Activated CD8-positive, alpha-beta memory T cell treated with anti-CD3 and anti-CD28 coated beads, Interleukin-2, amount 50 U/mL, for 1 hour (primary cell): ENCODE results near the gene UPF2.
"Not testable (repeated sequence)": the region's sequence is repeated elsewhere in the genome, so short reads cannot be mapped to it uniquely, and the experiment has no call there.

Experiments
- DNase-seq: peaks from one replicate; pipeline ENCODE4 v3.0.0-alpha.2; 2020; ENCODE audit errors: extremely low read depth

Gene UPF2

GRCh38 chr10:11902646-11903045 is 140.0 kb downstream of the UPF2 start:
- no peak for DNase-seq

GRCh38 chr10:11901833-11902475 is 140.7 kb downstream of the UPF2 start:
- no peak for DNase-seq

GRCh38 chr10:11901454-11901832 is 141.2 kb downstream of the UPF2 start:
- no peak for DNase-seq

- DNase-seq: no peak
These were observed 141.6 kb downstream of the UPF2 start for GRCh38 chr10:11901036-11901301.

- DNase-seq: no peak
These were observed 143.3 kb downstream of the UPF2 start for GRCh38 chr10:11899067-11899876.

- no peak for DNase-seq
These were observed 144.1 kb downstream of the UPF2 start for GRCh38 chr10:11898372-11899066.

GRCh38 chr10:11898033-11898371 is 144.6 kb downstream of the UPF2 start:
- no peak for DNase-seq

- DNase-seq: no peak
These were observed 145.9 kb downstream of the UPF2 start for GRCh38 chr10:11896549-11897200.

- no peak for DNase-seq
These were observed 147.0 kb downstream of the UPF2 start for GRCh38 chr10:11895598-11895997.

- no peak for DNase-seq
These were observed 147.5 kb downstream of the UPF2 start for GRCh38 chr10:11895108-11895466.

- DNase-seq: no peak
These were observed 148.1 kb downstream of the UPF2 start for GRCh38 chr10:11894381-11895107.

- DNase-seq: no peak
These were observed 148.8 kb downstream of the UPF2 start for GRCh38 chr10:11893749-11894278.

GRCh38 chr10:11891776-11892486 is 150.7 kb downstream of the UPF2 start:
- DNase-seq: no peak

- not testable (repeated sequence) for DNase-seq
These were observed 153.3 kb downstream of the UPF2 start for GRCh38 chr10:11889263-11889662.

GRCh38 chr10:11887381-11888227 is 155.0 kb downstream of the UPF2 start:
- no peak for DNase-seq

- no peak for DNase-seq
These were observed 155.8 kb downstream of the UPF2 start for GRCh38 chr10:11886851-11887250.

GRCh38 chr10:11886138-11886474 is 156.5 kb downstream of the UPF2 start:
- no peak for DNase-seq

GRCh38 chr10:11885437-11886137 is 157.0 kb downstream of the UPF2 start:
- no peak for DNase-seq

GRCh38 chr10:11884706-11885423 is 157.7 kb downstream of the UPF2 start:
- no peak for DNase-seq
